ENCODE measurements around the gene MIF4GD.
"Not testable (repeated sequence)": the region's sequence is repeated elsewhere in the genome, so short reads cannot be mapped to it uniquely, and the experiment has no call there.

The MIF4GD gene

DNA sequence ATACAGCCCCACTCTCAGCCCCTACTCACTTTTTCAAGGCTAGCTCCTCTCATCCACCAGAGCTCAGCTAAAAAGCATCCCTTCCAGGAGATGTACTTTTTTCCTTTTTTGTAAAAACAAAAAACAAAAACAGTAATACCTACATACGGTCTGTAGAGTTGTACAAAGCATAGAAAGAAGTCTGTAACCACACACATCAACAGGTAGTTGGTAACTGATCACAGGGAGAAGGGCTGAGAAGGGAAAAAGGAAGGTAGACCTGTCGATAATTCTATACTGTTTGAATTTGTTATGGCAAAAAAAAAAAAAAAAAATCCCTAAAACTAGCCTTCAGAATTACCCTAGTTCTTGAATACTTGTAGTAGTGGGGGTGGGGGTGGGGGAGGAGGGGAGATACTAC, 17.3 kb upstream of the MIF4GD start:
- H3K27ac ChIP-seq (ENCODE audit: insufficient read depth in 1 of 2, low read depth in 1 of 2, low read length in 2 of 2, poor library complexity in 1 of 2, severe bottlenecking in 2 of 2), result peak overlapping the region in 1 of 2 experiments; percentile 98
- H3K4me1 ChIP-seq (ENCODE audit: control extremely low read depth in 1 of 4, control insufficient read depth in 4 of 4, insufficient read depth in 4 of 4, low read length in 3 of 4), result peaks cover 8 to 34% (median 17%) of the 10 kb centered on the region in 4 experiments
- H3K4me3 ChIP-seq (ENCODE audit: control insufficient read depth in 1 of 7, extremely low read depth in 1 of 7, insufficient read depth in 4 of 7, low read depth in 2 of 7, low read length in 6 of 7), result peak overlapping the region in 6 of 7 experiments; percentile 40 to 98 (median 96)
- H3K36me3 ChIP-seq (ENCODE audit: control insufficient read depth in 4 of 4, insufficient read depth in 4 of 4, low read length in 3 of 4), result peaks cover 6 to 30% (median 16%) of the 10 kb centered on the region in 4 experiments
- H3K27me3 ChIP-seq (replicated peaks in 2 of 5; ENCODE audit: control insufficient read depth in 4 of 5, insufficient read depth in 5 of 5, low read length in 4 of 5), result no peaks in the 10 kb centered on the region
- ChIA-PET POLR2A (interaction anchor here (1.1 to 1.9 kb wide), 3 partner anchors 17 to 27 kb away, joined by 3 to 13 read pairs (median 5); partner anchors contain the start of genes GGA3, MIF4GD and MRPS7), CTCF (interaction anchor here (0.9 to 3.7 kb wide), 5 partner anchors 17 to 461 kb away, joined by 3 to 20 read pairs (median 4); partner anchors contain the start of gene MIF4GD)
- DNase-seq, result no peak
- no peaks in the 10 kb centered on the region for H3K9me3 ChIP-seq (ENCODE audit: control extremely low read depth in 1 of 5, control insufficient read depth in 4 of 5, insufficient read depth in 2 of 5, low read depth in 1 of 5, low read length in 4 of 5)
- no CpG with 5 or more reads among the region's 2 CpGs for WGBS (ENCODE audit: insufficient coverage)

DNA sequence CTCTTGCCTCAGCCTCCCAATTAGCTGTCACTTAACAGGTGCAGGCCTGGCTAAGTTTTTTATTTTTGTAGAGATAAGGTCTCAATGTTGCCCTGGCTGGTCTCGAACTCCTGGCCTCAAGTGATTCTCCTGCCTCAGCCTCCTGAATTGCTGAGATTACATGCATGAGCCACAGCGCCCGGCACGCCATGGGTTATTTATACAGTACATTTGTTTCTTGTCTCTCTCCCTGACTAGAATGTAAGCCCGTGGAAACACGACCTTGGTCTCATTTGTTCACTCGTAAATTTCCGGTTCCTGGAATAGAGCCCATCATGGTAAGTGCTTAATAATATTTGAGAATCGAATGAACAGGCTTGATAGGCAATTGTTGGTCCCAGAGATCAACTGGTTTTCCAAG, 16.2 kb upstream of the MIF4GD start:
- Histone ChIP-seq H3K9me3 (ENCODE audit: control extremely low read depth in 1 of 5, control insufficient read depth in 4 of 5, insufficient read depth in 2 of 5, low read depth in 1 of 5, low read length in 4 of 5) (no peaks in the 10 kb centered on the region), H3K4me3 (ENCODE audit: control insufficient read depth in 1 of 7, extremely low read depth in 1 of 7, insufficient read depth in 4 of 7, low read depth in 2 of 7, low read length in 6 of 7) (no peak overlapping the region), H3K27me3 (replicated peaks in 2 of 5; ENCODE audit: control insufficient read depth in 4 of 5, insufficient read depth in 5 of 5, low read length in 4 of 5) (no peaks in the 10 kb centered on the region), H3K27ac (ENCODE audit: insufficient read depth in 1 of 2, low read depth in 1 of 2, low read length in 2 of 2, poor library complexity in 1 of 2, severe bottlenecking in 2 of 2) (no peak overlapping the region), H3K4me1 (ENCODE audit: control extremely low read depth in 1 of 4, control insufficient read depth in 4 of 4, insufficient read depth in 4 of 4, low read length in 3 of 4) (peaks cover 8 to 34% (median 17%) of the 10 kb centered on the region in 4 experiments), H3K36me3 (ENCODE audit: control insufficient read depth in 4 of 4, insufficient read depth in 4 of 4, low read length in 3 of 4) (peaks cover 6 to 35% (median 19%) of the 10 kb centered on the region in 4 experiments)
- WGBS (ENCODE audit: insufficient coverage), result 99% methylated on average over 9 of the region's 9 CpGs
- ChIA-PET POLR2A (no interaction called here), CTCF (interaction anchor here (2.3 kb wide), 1 partner anchor 17 kb away, joined by 10 read pairs; the partner anchor contains the start of gene MIF4GD)
- no peak for DNase-seq

DNA sequence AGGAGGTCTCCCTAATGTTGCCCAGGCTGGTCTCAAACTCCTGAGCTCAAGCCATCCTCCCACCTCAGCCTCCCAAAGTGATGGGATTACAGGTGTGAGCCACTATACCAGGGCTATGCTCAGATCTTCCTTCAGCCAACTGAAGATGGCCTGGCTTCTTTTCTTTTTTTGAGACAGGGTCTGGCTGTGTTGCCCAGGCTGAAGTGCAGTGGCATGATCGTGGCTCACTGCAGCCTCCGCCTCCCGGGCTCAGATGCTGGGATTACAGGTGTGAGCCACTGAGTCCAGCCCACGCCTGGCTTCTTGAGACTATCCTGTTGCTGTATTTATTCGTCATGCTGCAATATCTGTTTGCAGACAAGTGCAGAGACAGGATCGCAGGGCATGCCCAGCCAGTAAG, 14.1 kb upstream of the MIF4GD start:
- WGBS (ENCODE audit: insufficient coverage), result 95% methylated on average over 6 of the region's 6 CpGs
- DNase-seq, result no peak
- ChIA-PET POLR2A (no interaction called here), CTCF (interaction anchor here (0.6 to 2.3 kb wide), 5 partner anchors 9 to 127 kb away, joined by 3 to 10 read pairs (median 3); partner anchors contain the start of gene MIF4GD)
- Histone ChIP-seq H3K27me3 (replicated peaks in 2 of 5; ENCODE audit: control insufficient read depth in 4 of 5, insufficient read depth in 5 of 5, low read length in 4 of 5) (no peaks in the 10 kb centered on the region), H3K4me1 (ENCODE audit: control extremely low read depth in 1 of 4, control insufficient read depth in 4 of 4, insufficient read depth in 4 of 4, low read length in 3 of 4) (peaks cover 6 to 26% (median 11%) of the 10 kb centered on the region in 4 experiments), H3K27ac (ENCODE audit: insufficient read depth in 1 of 2, low read depth in 1 of 2, low read length in 2 of 2, poor library complexity in 1 of 2, severe bottlenecking in 2 of 2) (no peak overlapping the region), H3K9me3 (ENCODE audit: control extremely low read depth in 1 of 5, control insufficient read depth in 4 of 5, insufficient read depth in 2 of 5, low read depth in 1 of 5, low read length in 4 of 5) (no peaks in the 10 kb centered on the region), H3K36me3 (ENCODE audit: control insufficient read depth in 4 of 4, insufficient read depth in 4 of 4, low read length in 3 of 4) (peaks cover 6 to 50% (median 29%) of the 10 kb centered on the region in 4 experiments), H3K4me3 (ENCODE audit: control insufficient read depth in 1 of 7, extremely low read depth in 1 of 7, insufficient read depth in 4 of 7, low read depth in 2 of 7, low read length in 6 of 7) (no peak overlapping the region)

DNA sequence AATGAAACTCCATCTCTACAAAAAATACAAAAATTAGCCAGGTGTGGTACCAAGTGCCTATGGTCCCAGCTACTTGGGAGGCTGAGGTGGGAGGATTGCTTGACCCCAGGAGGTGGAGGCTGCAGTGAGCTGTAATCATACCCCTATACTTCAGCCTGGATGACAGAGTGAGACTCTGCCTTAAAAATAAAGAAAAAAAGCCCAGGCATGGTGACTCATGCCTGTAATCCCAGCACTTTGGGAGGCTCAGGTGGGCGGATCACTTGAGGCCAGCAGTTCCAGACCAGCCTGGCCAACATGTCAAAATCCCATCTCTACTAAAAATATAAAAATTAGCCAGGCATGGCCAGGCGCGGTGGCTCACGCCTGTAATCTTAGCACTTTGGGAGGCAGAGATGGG, 9.2 kb upstream of the MIF4GD start:
- H3K4me1 ChIP-seq (ENCODE audit: control extremely low read depth in 1 of 4, control insufficient read depth in 4 of 4, insufficient read depth in 4 of 4, low read length in 3 of 4); POLR2A ChIA-PET; CTCF ChIA-PET; DNase-seq; H3K27ac ChIP-seq (ENCODE audit: insufficient read depth in 1 of 2, low read depth in 1 of 2, low read length in 2 of 2, poor library complexity in 1 of 2, severe bottlenecking in 2 of 2); H3K27me3 ChIP-seq (replicated peaks in 2 of 5; ENCODE audit: control insufficient read depth in 4 of 5, insufficient read depth in 5 of 5, low read length in 4 of 5); H3K4me3 ChIP-seq (ENCODE audit: control insufficient read depth in 1 of 7, extremely low read depth in 1 of 7, insufficient read depth in 4 of 7, low read depth in 2 of 7, low read length in 6 of 7); H3K9me3 ChIP-seq (ENCODE audit: control extremely low read depth in 1 of 5, control insufficient read depth in 4 of 5, insufficient read depth in 2 of 5, low read depth in 1 of 5, low read length in 4 of 5): not testable (repeated sequence)
- 90% methylated on average over 2 of the region's 4 CpGs for WGBS (ENCODE audit: insufficient coverage)
- peaks cover 5 to 54% (median 34%) of the 10 kb centered on the region in 4 experiments for H3K36me3 ChIP-seq (ENCODE audit: control insufficient read depth in 4 of 4, insufficient read depth in 4 of 4, low read length in 3 of 4)

DNA sequence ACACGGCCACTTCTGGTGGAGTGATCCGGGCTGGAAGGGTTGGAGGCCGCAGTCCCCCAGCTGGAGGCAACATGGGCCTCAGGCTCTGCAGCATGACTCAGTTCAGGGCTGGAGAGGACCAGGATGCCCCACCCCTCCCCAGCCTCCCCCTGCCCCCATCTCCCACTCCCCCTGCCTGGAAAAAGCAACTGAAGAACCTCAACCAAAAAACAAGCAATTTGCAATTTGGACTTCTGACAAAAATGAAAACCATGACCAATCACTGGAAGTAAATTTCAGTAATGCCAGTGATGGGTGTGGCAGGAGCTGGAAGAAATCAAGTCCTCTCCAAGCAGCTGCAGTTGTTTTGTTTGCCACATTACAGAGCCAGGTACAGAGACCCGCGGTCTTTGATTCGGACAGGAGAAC, 6.6 kb upstream of the MIF4GD start:
- POLR2A ChIA-PET, result no interaction called here
- Histone ChIP-seq H3K27me3 (replicated peaks in 2 of 5; ENCODE audit: control insufficient read depth in 4 of 5, insufficient read depth in 5 of 5, low read length in 4 of 5) (no peaks in the 10 kb centered on the region), H3K27ac (ENCODE audit: insufficient read depth in 1 of 2, low read depth in 1 of 2, low read length in 2 of 2, poor library complexity in 1 of 2, severe bottlenecking in 2 of 2) (no peak overlapping the region), H3K36me3 (ENCODE audit: control insufficient read depth in 4 of 4, insufficient read depth in 4 of 4, low read length in 3 of 4) (peaks cover 5 to 66% (median 45%) of the 10 kb centered on the region in 4 experiments), H3K4me3 (ENCODE audit: control insufficient read depth in 1 of 7, extremely low read depth in 1 of 7, insufficient read depth in 4 of 7, low read depth in 2 of 7, low read length in 6 of 7) (no peak overlapping the region), H3K4me1 (ENCODE audit: control extremely low read depth in 1 of 4, control insufficient read depth in 4 of 4, insufficient read depth in 4 of 4, low read length in 3 of 4) (peaks cover 0 to 8% (median 2%) of the 10 kb centered on the region in 4 experiments), H3K9me3 (ENCODE audit: control extremely low read depth in 1 of 5, control insufficient read depth in 4 of 5, insufficient read depth in 2 of 5, low read depth in 1 of 5, low read length in 4 of 5) (no peaks in the 10 kb centered on the region)
- CTCF ChIA-PET, result interaction anchor here (1.0 kb wide), 1 partner anchor 33 kb away, joined by 3 read pairs; no protein-coding TSS in a partner anchor
- 93% methylated on average over 2 of the region's 6 CpGs for WGBS (ENCODE audit: insufficient coverage)
- DNase-seq, result no peak

DNA sequence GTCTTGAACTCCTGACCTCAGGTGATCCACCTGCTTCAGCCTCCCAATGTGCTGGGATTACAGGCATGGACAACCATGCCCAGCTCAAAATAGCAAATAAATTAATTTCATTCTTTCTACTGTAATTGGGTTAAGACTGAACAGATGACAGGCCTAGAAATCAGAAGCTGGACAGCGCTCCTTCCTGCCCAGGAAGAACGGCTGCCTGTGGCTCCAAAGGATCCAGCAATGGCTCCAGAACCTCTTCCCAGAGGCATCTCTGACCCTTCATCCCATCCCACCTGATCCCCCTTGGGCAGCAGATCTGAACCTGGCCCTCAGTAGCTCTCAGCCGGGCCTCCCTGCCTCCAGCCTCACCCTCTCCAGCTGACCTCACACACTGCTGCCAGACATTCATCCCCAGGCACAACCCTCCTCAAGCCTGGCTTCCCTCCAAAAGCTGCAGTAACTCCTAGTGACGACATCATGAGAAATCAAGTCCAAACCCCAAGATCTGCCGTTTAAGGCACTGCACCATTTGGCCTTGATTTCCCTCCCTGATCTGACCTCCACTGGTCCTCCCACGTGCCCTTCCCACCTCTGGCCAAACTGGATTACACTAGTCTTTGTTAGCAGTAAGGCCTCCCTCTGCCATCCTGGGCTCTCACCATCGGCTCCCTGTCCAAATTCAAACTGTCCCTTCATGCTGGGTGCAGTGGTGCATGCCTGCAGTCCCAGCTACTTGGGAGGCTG, 3.1 kb upstream of the MIF4GD start:
- Histone ChIP-seq H3K27ac (ENCODE audit: insufficient read depth in 1 of 2, low read depth in 1 of 2, low read length in 2 of 2, poor library complexity in 1 of 2, severe bottlenecking in 2 of 2) (no peak overlapping the region), H3K4me3 (ENCODE audit: control insufficient read depth in 1 of 7, extremely low read depth in 1 of 7, insufficient read depth in 4 of 7, low read depth in 2 of 7, low read length in 6 of 7) (no peak overlapping the region), H3K4me1 (ENCODE audit: control extremely low read depth in 1 of 4, control insufficient read depth in 4 of 4, insufficient read depth in 4 of 4, low read length in 3 of 4) (peaks cover 0 to 33% (median 25%) of the 10 kb centered on the region in 4 experiments), H3K36me3 (ENCODE audit: control insufficient read depth in 4 of 4, insufficient read depth in 4 of 4, low read length in 3 of 4) (peaks cover 5 to 49% (median 32%) of the 10 kb centered on the region in 4 experiments), H3K27me3 (replicated peaks in 2 of 5; ENCODE audit: control insufficient read depth in 4 of 5, insufficient read depth in 5 of 5, low read length in 4 of 5) (no peaks in the 10 kb centered on the region), H3K9me3 (ENCODE audit: control extremely low read depth in 1 of 5, control insufficient read depth in 4 of 5, insufficient read depth in 2 of 5, low read depth in 1 of 5, low read length in 4 of 5) (no peaks in the 10 kb centered on the region)
- CTCF ChIA-PET, result interaction anchor here (1.2 to 5.1 kb wide), 3 partner anchors 13 to 62 kb away, joined by 3 to 40 read pairs (median 4); partner anchors contain the start of genes GGA3 and MRPS7
- 98% methylated on average over 7 of the region's 7 CpGs for WGBS (ENCODE audit: insufficient coverage)
- no peak for DNase-seq
- POLR2A ChIA-PET, result interaction anchor here (0.6 to 1.6 kb wide), 2 partner anchors 12 to 42 kb away, joined by 3 read pairs; partner anchors contain the start of genes GGA3 and MRPS7

DNA sequence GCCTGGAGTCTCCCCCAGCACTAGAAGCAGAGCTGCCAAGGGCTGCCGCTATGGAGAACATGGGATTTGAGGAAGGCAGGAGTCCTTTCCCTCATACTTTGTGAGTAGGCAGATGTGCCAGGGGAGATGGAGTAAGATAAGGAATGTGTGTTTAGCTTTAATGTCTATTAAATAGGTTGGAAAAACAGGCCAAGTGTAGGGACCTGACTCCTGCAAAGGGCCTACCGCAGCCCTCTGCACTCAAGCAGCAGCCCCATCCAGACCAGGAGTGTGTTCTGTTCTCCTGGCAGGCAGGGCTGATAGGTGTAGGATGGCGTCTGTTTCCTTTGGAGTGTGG, 1.8 kb upstream of the MIF4GD start:
- Histone ChIP-seq H3K36me3 (ENCODE audit: control insufficient read depth in 4 of 4, insufficient read depth in 4 of 4, low read length in 3 of 4) (peaks cover 5 to 43% (median 29%) of the 10 kb centered on the region in 4 experiments), H3K4me1 (ENCODE audit: control extremely low read depth in 1 of 4, control insufficient read depth in 4 of 4, insufficient read depth in 4 of 4, low read length in 3 of 4) (peaks cover 0 to 40% (median 27%) of the 10 kb centered on the region in 4 experiments), H3K27ac (ENCODE audit: insufficient read depth in 1 of 2, low read depth in 1 of 2, low read length in 2 of 2, poor library complexity in 1 of 2, severe bottlenecking in 2 of 2) (no peak overlapping the region), H3K9me3 (ENCODE audit: control extremely low read depth in 1 of 5, control insufficient read depth in 4 of 5, insufficient read depth in 2 of 5, low read depth in 1 of 5, low read length in 4 of 5) (no peaks in the 10 kb centered on the region), H3K27me3 (replicated peaks in 2 of 5; ENCODE audit: control insufficient read depth in 4 of 5, insufficient read depth in 5 of 5, low read length in 4 of 5) (no peaks in the 10 kb centered on the region), H3K4me3 (ENCODE audit: control insufficient read depth in 1 of 7, extremely low read depth in 1 of 7, insufficient read depth in 4 of 7, low read depth in 2 of 7, low read length in 6 of 7) (no peak overlapping the region)
- CTCF ChIA-PET, result interaction anchor here (3.5 to 5.1 kb wide), 2 partner anchors 12 to 17 kb away, joined by 20 to 40 read pairs; partner anchors contain the start of genes GGA3, MRPS7 and SLC25A19
- POLR2A ChIA-PET, result no interaction called here
- WGBS (ENCODE audit: insufficient coverage), result 76% methylated on average over 3 of the region's 3 CpGs
- DNase-seq, result no peak

Data from common myeloid progenitor, CD34-positive (primary cell).